ENCODE results near the gene TGFBR3L. TPM values are rescaled to one million over a fixed set of nuclear protein-coding genes. Genes with fewer than 3 reads are reported as not detected.

The TGFBR3L gene
- total RNA-seq, 1 experiment from 2014 or later, result 0.94 TPM

DNA sequence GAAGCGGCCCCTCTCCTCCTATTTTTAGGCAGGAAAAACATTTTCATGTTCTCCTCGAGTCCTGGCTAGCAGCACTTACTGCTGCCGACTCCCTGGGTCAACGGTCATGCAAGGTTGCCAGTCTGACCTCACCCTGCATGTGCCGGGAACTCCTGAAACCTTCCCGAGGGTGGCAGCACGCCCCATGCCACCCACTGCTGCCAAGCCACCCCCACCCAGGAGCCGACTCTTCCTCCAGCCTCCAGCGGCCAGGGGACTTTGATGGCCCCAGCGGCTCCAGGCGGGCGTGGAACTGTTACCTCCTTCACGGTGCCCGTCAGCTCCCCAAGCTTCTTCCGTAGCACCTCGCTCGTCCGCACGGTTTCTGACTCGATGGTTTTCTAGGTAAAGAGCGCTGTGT is 20.1 kb downstream of the TGFBR3L start:
- CTCF ChIA-PET, result no interaction called here
- H3K36me3 Mint-ChIP-seq (ENCODE audit: insufficient read depth, unreplicated experiment), result peaks cover 36% of the 10 kb centered on the region
- H3K4me3 Mint-ChIP-seq (ENCODE audit: low read depth, unreplicated experiment), result no peak overlapping the region

DNA sequence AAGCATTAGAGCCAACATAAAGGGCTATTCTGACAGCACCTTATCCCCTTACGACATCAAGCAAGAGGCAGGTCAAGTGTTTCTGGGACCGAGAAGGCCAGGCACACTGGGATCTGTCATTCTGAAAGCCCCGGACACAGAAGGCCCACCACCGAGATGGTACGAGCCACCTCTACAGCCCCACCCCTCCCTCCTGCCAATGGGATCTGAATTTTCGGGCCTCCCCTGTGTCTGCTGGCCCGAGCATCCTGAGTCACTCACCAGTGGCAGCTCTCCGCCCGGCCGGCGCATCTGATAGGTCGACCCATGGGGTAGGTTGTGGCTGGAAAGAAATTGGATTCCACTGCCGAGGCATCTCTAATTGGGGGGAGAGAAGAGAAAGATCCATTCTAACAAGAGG is 26.2 kb downstream of the TGFBR3L start:
- H3K9me3 Mint-ChIP-seq (ENCODE audit: low read depth, unreplicated experiment), result no peaks in the 10 kb centered on the region
- H3K27me3 Mint-ChIP-seq (ENCODE audit: unreplicated experiment), result no peaks in the 10 kb centered on the region
- H3K4me3 Mint-ChIP-seq (ENCODE audit: low read depth, unreplicated experiment), result no peak overlapping the region
- CTCF ChIA-PET, result no interaction called here
- BruUV-seq (replicated peaks), result no TSS peak
- H3K27ac Mint-ChIP-seq (ENCODE audit: unreplicated experiment), result no peak overlapping the region
- TF ChIP-seq, protein P1, sequence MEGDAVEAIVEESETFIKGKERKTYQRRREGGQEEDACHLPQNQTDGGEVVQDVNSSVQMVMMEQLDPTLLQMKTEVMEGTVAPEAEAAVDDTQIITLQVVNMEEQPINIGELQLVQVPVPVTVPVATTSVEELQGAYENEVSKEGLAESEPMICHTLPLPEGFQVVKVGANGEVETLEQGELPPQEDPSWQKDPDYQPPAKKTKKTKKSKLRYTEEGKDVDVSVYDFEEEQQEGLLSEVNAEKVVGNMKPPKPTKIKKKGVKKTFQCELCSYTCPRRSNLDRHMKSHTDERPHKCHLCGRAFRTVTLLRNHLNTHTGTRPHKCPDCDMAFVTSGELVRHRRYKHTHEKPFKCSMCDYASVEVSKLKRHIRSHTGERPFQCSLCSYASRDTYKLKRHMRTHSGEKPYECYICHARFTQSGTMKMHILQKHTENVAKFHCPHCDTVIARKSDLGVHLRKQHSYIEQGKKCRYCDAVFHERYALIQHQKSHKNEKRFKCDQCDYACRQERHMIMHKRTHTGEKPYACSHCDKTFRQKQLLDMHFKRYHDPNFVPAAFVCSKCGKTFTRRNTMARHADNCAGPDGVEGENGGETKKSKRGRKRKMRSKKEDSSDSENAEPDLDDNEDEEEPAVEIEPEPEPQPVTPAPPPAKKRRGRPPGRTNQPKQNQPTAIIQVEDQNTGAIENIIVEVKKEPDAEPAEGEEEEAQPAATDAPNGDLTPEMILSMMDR (IDR thresholded peaks at IDR 0.05; ENCODE audit: unreplicated experiment), result no peak
- peaks cover 20% of the 10 kb centered on the region for H3K4me1 Mint-ChIP-seq (ENCODE audit: low read depth, unreplicated experiment)
- intact Hi-C loops (cut with micrococcal nuclease; ENCODE audit: unreplicated experiment), result no loop called here
- no peak for DNase-seq
- H3K36me3 Mint-ChIP-seq (ENCODE audit: insufficient read depth, unreplicated experiment), result peaks cover 43% of the 10 kb centered on the region

More for the DNA sequence above, 20.1 kb downstream of the TGFBR3L start:
- intact Hi-C loops (cut with micrococcal nuclease; ENCODE audit: unreplicated experiment), result no loop called here
- DNase-seq, result no peak
- H3K27me3 Mint-ChIP-seq (ENCODE audit: unreplicated experiment), result no peaks in the 10 kb centered on the region
- no peaks in the 10 kb centered on the region for H3K4me1 Mint-ChIP-seq (ENCODE audit: low read depth, unreplicated experiment)
- TF ChIP-seq, protein P1 (IDR thresholded peaks at IDR 0.05; ENCODE audit: unreplicated experiment), result no peak
- BruUV-seq (replicated peaks), result no TSS peak
- H3K9me3 Mint-ChIP-seq (ENCODE audit: low read depth, unreplicated experiment), result no peaks in the 10 kb centered on the region
- no peak overlapping the region for H3K27ac Mint-ChIP-seq (ENCODE audit: unreplicated experiment)

DNA sequence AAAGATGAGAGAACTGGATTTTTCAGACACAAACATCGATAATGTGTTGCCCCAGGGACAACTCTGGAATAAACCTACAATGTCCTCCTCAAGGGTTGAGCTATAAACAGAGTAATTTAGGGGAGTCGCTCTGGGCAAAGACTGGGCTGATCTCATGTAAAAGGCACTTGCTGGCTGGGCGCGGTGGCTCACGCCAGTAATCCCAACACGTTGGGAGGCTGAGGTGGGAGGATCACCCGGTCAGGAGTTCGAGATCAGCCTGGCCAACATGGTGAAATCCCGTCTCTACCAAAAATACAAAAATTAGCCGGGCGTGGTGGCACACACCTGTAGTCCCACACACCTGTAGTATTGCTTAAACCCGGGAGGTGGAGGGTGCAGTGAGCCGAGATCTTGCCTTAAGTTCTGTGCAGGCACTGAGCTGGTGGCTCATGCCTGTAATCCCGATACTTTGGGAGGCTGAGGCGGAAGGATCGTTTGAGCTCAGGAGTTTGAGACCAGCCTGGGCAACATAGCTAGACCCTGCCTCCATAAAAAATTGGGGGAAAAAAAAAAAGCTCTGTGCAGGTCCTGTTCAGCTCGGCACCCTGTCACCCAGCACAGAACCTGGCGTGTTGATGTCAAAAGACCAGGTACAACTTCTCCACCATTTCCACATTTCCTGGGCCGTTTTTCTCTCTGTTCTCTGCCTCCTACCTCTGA is 27.4 kb downstream of the TGFBR3L start:
- no peak for DNase-seq
- Mint-ChIP-seq H3K27me3 (ENCODE audit: unreplicated experiment) (no peaks in the 10 kb centered on the region), H3K9me3 (ENCODE audit: low read depth, unreplicated experiment) (no peaks in the 10 kb centered on the region), H3K4me1 (ENCODE audit: low read depth, unreplicated experiment) (peaks cover 20% of the 10 kb centered on the region), H3K4me3 (ENCODE audit: low read depth, unreplicated experiment) (peak overlapping the region; percentile 91), H3K27ac (ENCODE audit: unreplicated experiment) (peak overlapping the region; percentile 93), H3K36me3 (ENCODE audit: insufficient read depth, unreplicated experiment) (peaks cover 38% of the 10 kb centered on the region)
- no TSS peak for BruUV-seq (replicated peaks)
- intact Hi-C loops (cut with micrococcal nuclease; ENCODE audit: unreplicated experiment), result no loop called here
- TF ChIP-seq, protein P1 (IDR thresholded peaks at IDR 0.05; ENCODE audit: unreplicated experiment), result no peak
- CTCF ChIA-PET, result interaction anchor here (0.6 kb wide), 1 partner anchor 227 kb away, joined by 3 read pairs; no protein-coding TSS in a partner anchor

DNA sequence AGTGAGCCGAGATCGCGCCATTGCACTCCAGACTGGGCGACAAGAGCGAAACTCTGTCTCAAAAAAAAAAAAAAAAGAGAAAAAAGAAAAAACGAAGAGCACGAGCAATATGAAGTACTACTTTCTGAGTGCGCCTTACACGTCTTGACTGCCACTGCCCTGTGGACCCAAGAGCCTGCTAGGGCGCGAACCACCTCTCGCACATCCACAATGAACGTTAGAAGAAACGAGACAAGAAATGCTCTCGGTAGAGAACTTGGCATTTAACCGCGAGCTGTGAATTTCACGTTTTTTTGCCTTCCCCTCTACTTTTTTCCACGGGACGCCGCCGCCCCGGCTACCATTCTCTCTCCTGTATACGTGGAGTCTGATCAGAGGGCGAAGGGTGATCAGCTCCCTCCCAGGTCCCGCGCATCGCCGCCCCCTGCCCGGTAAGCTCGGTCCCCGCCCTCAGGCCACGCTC is 28.4 kb downstream of the TGFBR3L start:
- intact Hi-C loops (cut with micrococcal nuclease; ENCODE audit: unreplicated experiment), result no loop called here
- TF ChIP-seq, protein P1 (IDR thresholded peaks at IDR 0.05; ENCODE audit: unreplicated experiment), result no peak
- Mint-ChIP-seq H3K4me3 (ENCODE audit: low read depth, unreplicated experiment) (peak overlapping the region; percentile 91), H3K36me3 (ENCODE audit: insufficient read depth, unreplicated experiment) (peaks cover 38% of the 10 kb centered on the region), H3K4me1 (ENCODE audit: low read depth, unreplicated experiment) (peaks cover 20% of the 10 kb centered on the region), H3K9me3 (ENCODE audit: low read depth, unreplicated experiment) (no peaks in the 10 kb centered on the region), H3K27ac (ENCODE audit: unreplicated experiment) (peak overlapping the region; percentile 93), H3K27me3 (ENCODE audit: unreplicated experiment) (no peaks in the 10 kb centered on the region)
- CTCF ChIA-PET, result interaction anchor here (0.5 to 2.4 kb wide), 10 partner anchors 14 to 1884 kb away, joined by 3 to 13 read pairs (median 4); partner anchors contain the start of genes SNAPC2 and TRAPPC5
- no peak for DNase-seq
- BruUV-seq (replicated peaks), result no TSS peak

Measured in Calu3 (cell line).